IPS DF 4.7 (cell line): ENCODE results near the gene GMDS.

ENCODE experiments used
- DNase-seq: peaks from one replicate; pipeline ENCODE4 v3.0.0-alpha.2; 2013; ENCODE audit warnings: low spot score; ENCODE audit errors: extremely low read depth

GMDS gene

GRCh38 chr6:1838604-1839213, 406.7 kb downstream of the GMDS start:
- no peak for DNase-seq

GRCh38 chr6:1837826-1838225, 407.6 kb downstream of the GMDS start:
- no peak for DNase-seq

- no peak for DNase-seq
These were observed 408.7 kb downstream of the GMDS start for GRCh38 chr6:1836690-1837089.

GRCh38 chr6:1834646-1835516, 410.5 kb downstream of the GMDS start:
- DNase-seq, result no peak

GRCh38 chr6:1834207-1834606, 411.2 kb downstream of the GMDS start:
- DNase-seq, result no peak

GRCh38 chr6:1832844-1833787, 412.3 kb downstream of the GMDS start:
- no peak for DNase-seq

GRCh38 chr6:1832358-1832757, 413.0 kb downstream of the GMDS start:
- no peak for DNase-seq

GRCh38 chr6:1827984-1828793, 417.2 kb downstream of the GMDS start:
- DNase-seq, result no peak

- DNase-seq, result no peak
These were observed 419.5 kb downstream of the GMDS start for GRCh38 chr6:1825926-1826325.

GRCh38 chr6:1825277-1825676, 420.1 kb downstream of the GMDS start:
- DNase-seq, result no peak

GRCh38 chr6:1821513-1822183, 423.8 kb downstream of the GMDS start:
- no peak for DNase-seq

GRCh38 chr6:1821164-1821512, 424.3 kb downstream of the GMDS start:
- DNase-seq, result no peak

GRCh38 chr6:1820714-1821113, 424.7 kb downstream of the GMDS start:
- DNase-seq, result no peak

- DNase-seq, result no peak
These were observed 425.2 kb downstream of the GMDS start for GRCh38 chr6:1820165-1820564.

- DNase-seq, result no peak
These were observed 426.4 kb downstream of the GMDS start for GRCh38 chr6:1819007-1819406.

- no peak for DNase-seq
These were observed 428.2 kb downstream of the GMDS start for GRCh38 chr6:1817033-1817761.

- DNase-seq, result no peak
These were observed 429.5 kb downstream of the GMDS start for GRCh38 chr6:1815827-1816452.

- no peak for DNase-seq
These were observed 431.1 kb downstream of the GMDS start for GRCh38 chr6:1814279-1814678.

- no peak for DNase-seq
These were observed 432.9 kb downstream of the GMDS start for GRCh38 chr6:1812487-1812886.
